CD8-positive, alpha-beta memory T cell (primary cell): ENCODE measurements around the gene KRT16. TPM values are rescaled to one million over a fixed set of nuclear protein-coding genes. Genes with fewer than 3 reads are reported as not detected.
"Not testable (repeated sequence)": the region's sequence is repeated elsewhere in the genome, so short reads cannot be mapped to it uniquely, and the experiment has no call there.

Source experiments
- CTCF ChIA-PET: fragments of 350-600 bp; sonication (Branson Sonifier 250); formaldehyde crosslinking; loops from one replicate; lab custom pipeline; 2021; ENCODE audit warnings: antibody characterized with exemption; lab: Charles Lee
- POLR2A ChIA-PET: fragments of 350-600 bp; sonication (Branson Sonifier 250); formaldehyde crosslinking; loops from one replicate; lab custom pipeline; 2021; ENCODE audit warnings: antibody characterized with exemption; lab: Charles Lee
- DNase-seq, 5 donors: peaks; one replicate each; pipeline versions ENCODE4 v3.0.0 to v3.0.0-alpha.2; 2020 to 2022; ENCODE audit warnings: mixed read lengths in 1 of 5
- H3K27ac ChIP-seq: one replicate; pipeline ENCODE4 v1.7.0; 2013; ENCODE audit warnings: low read depth, mild to moderate bottlenecking, low read length, moderate library complexity
- H3K27me3 ChIP-seq: 2 replicates; pipeline ENCODE4 v1.7.0; 2013; ENCODE audit warnings: low read length, mild to moderate bottlenecking; ENCODE audit not compliant: insufficient read depth, poor library complexity, severe bottlenecking
- H3K36me3 ChIP-seq: 2 replicates; pipeline ENCODE4 v1.7.0; 2013; ENCODE audit warnings: mild to moderate bottlenecking, low read length, moderate library complexity; ENCODE audit not compliant: insufficient read depth
- H3K4me1 ChIP-seq: 2 replicates; pipeline ENCODE4 v1.7.0; 2013; ENCODE audit warnings: mild to moderate bottlenecking, low read length, moderate library complexity; ENCODE audit not compliant: insufficient read depth
- H3K4me3 ChIP-seq: 2 replicates; pipeline ENCODE4 v1.7.0; 2013; ENCODE audit warnings: mild to moderate bottlenecking, low read length
- H3K9me3 ChIP-seq: 2 replicates; pipeline ENCODE4 v1.7.0; 2013; ENCODE audit warnings: mild to moderate bottlenecking, low read length
- H3K27ac Mint-ChIP-seq, 8 donors: one replicate each; pipeline ENCODE4 v1.8.0; 2020 to 2021; ENCODE audit warnings: mixed read lengths in 8 of 8, mild to moderate bottlenecking in 6 of 8, inconsistent platforms in 3 of 8, moderate library complexity in 3 of 8
- H3K27me3 Mint-ChIP-seq, 2 donors: one replicate each; pipeline ENCODE4 v1.8.0; 2020 to 2021; ENCODE audit warnings: mixed read lengths in 2 of 2, mild to moderate bottlenecking in 1 of 2, moderate library complexity in 1 of 2
- H3K36me3 Mint-ChIP-seq, 3 donors: one replicate each; pipeline ENCODE4 v1.8.0; 2020 to 2021; ENCODE audit warnings: mixed read lengths in 3 of 3, inconsistent platforms in 1 of 3, mild to moderate bottlenecking in 1 of 3
- H3K4me1 Mint-ChIP-seq, 3 donors: one replicate each; pipeline ENCODE4 v1.8.0; 2020 to 2021; ENCODE audit warnings: mixed read lengths in 3 of 3, inconsistent platforms in 1 of 3, mild to moderate bottlenecking in 1 of 3
- H3K4me3 Mint-ChIP-seq, 7 donors: one replicate each; pipeline ENCODE4 v1.8.0; 2020 to 2021; ENCODE audit warnings: mixed read lengths in 7 of 7, mild to moderate bottlenecking in 6 of 7, moderate library complexity in 4 of 7, inconsistent platforms in 2 of 7
- H3K9me3 Mint-ChIP-seq, 5 donors: one replicate each; pipeline ENCODE4 v1.8.0; 2020 to 2022; ENCODE audit warnings: mixed read lengths in 5 of 5, mild to moderate bottlenecking in 3 of 5, moderate library complexity in 2 of 5, inconsistent platforms in 1 of 5
- polyA plus RNA-seq: library from polyadenylated mRNA; unstranded; fragments of 300-500 nt; fragmentation: Illumina TruSeq; gene quantifications from one replicate; pipeline ENCODE4 v1.2.3, GENCODE V29; 2021
- total RNA-seq, 2 experiments: library from RNA; stranded (reverse); gene quantifications; one replicate each; pipeline ENCODE4 v1.2.3, GENCODE V29; 2021

KRT16 gene
- total and polyA plus RNA-seq, 3 experiments from 2014 or later: not detected

DNA sequence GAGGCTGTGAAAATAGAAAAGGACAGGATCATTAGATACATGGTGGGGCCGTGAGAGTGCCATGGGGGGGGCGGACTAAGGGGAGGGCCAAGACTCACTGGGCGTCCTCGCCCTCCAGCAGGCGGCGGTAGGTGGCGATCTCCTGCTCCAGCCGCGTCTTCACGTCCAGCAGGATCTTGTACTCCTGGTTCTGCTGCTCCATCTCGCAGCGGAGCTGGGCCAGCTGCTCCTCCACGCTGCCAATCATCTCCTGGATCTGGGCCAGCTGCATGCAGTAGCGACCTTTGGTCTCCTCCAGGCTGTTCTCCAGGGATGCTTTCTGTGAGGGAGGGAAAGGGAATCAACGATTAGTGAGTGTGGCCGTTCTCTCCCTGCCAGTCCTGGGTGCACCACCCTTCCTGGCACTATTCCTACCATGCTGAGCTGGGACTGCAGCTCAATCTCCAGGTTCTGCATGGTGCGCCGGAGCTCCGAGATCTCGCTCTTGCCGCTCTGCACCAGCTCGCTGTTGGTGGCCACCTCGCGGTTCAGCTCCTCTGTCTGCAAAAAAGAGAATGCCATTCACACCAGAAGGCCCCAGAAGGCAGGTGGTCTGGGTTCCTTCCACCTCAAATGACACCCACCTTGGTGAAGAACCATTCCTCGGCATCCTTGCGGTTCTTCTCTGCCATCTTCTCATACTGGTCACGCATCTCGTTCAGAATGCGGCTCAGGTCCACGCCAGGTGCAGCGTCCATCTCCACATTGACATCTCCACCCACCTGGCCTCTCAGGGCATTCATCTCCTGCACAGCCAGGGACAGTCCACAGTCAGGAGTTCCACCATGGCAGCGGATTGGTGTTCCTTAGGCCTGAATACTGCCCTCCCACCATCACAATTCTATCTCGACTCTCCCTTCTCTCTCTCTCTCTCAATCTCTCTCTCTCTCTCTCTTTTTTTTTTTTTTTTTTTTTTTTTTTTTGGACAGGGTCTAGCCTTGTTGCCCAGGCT, 29.1 kb downstream of the KRT16 start:
- POLR2A ChIA-PET: no interaction called here
- Mint-ChIP-seq H3K4me3 (no peak overlapping the region), H3K4me1 (peaks cover 0 to 5% (median 0%) of the 10 kb centered on the region in 3 donors), H3K36me3 (no peaks in the 10 kb centered on the region), H3K9me3 (no peaks in the 10 kb centered on the region), H3K27me3 (peaks cover 22 to 54% of the 10 kb centered on the region in 2 donors), H3K27ac (no peak overlapping the region)
- no peaks in the 10 kb centered on the region for H3K36me3 ChIP-seq
- peaks cover 2% of the 10 kb centered on the region for H3K27me3 ChIP-seq
- CTCF ChIA-PET: interaction anchor here (0.8 to 1.4 kb wide), 2 partner anchors 34 to 80 kb away, joined by 3 read pairs; no protein-coding TSS in a partner anchor
- no peak overlapping the region for H3K27ac ChIP-seq
- H3K9me3 ChIP-seq: no peaks in the 10 kb centered on the region
- H3K4me3 ChIP-seq: no peak overlapping the region
- no peak for DNase-seq
- no peaks in the 10 kb centered on the region for H3K4me1 ChIP-seq

GRCh38 chr17:41582061-41582968, 30.3 kb downstream of the KRT16 start:
- CTCF ChIA-PET, H3K9me3 ChIP-seq, H3K4me3 ChIP-seq, H3K4me1 Mint-ChIP-seq, H3K27ac ChIP-seq, H3K4me3 Mint-ChIP-seq, POLR2A ChIA-PET, H3K4me1 ChIP-seq, H3K27me3 ChIP-seq, H3K36me3 Mint-ChIP-seq, H3K27ac Mint-ChIP-seq, DNase-seq, H3K36me3 ChIP-seq, H3K9me3 Mint-ChIP-seq: not testable (repeated sequence)
- peaks cover 26 to 60% of the 10 kb centered on the region in 2 donors for H3K27me3 Mint-ChIP-seq

DNA sequence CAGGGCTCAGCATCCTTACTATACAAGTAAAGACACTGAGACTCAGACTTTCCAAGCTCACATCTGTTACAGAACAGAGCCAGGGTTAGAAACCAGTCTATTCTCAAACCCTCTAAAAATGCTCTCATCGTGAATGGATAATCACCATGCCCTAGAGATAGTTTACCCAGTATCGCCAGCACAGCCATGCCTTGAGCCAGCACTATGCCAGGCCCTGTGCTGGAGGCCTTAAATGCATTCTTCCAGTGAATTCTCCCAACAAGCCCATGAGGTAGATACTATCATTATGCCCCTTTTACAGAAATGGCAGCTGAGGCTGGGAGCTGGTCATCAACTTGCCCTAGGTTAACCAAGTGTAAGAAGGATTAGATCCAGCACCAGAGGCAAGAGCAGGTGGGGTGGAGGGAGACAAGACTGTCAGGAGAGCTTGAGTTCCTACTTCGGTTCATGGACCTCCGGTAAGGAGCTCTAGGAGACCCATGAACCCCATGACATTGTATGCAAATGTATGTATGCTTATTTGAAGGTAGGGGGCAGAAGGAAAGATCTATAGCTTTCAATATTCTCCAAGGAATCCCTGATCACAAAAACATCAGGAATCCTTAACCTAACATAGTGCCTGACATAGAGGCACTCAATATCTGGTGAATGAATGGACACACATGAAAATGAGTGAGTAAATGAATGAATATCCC, 31.1 kb downstream of the KRT16 start:
- Histone ChIP-seq H3K4me3 (no peak overlapping the region), H3K4me1 (no peaks in the 10 kb centered on the region), H3K9me3 (no peaks in the 10 kb centered on the region), H3K27ac (no peak overlapping the region), H3K27me3 (peaks cover 6% of the 10 kb centered on the region), H3K36me3 (no peaks in the 10 kb centered on the region)
- no peak overlapping the region for H3K4me3 Mint-ChIP-seq
- H3K36me3 Mint-ChIP-seq: no peaks in the 10 kb centered on the region
- peaks cover 0 to 5% (median 0%) of the 10 kb centered on the region in 3 donors for H3K4me1 Mint-ChIP-seq
- peaks cover 24 to 64% of the 10 kb centered on the region in 2 donors for H3K27me3 Mint-ChIP-seq
- CTCF ChIA-PET: interaction anchor here (0.6 kb wide), 1 partner anchor 68 kb away, joined by 3 read pairs; no protein-coding TSS in a partner anchor
- no peaks in the 10 kb centered on the region for H3K9me3 Mint-ChIP-seq
- no peak overlapping the region for H3K27ac Mint-ChIP-seq
- no peak for DNase-seq
- POLR2A ChIA-PET: no interaction called here

GRCh38 chr17:41580687-41581365, 31.7 kb downstream of the KRT16 start:
- no peak overlapping the region for H3K4me3 ChIP-seq
- no peak overlapping the region for H3K27ac Mint-ChIP-seq
- POLR2A ChIA-PET: no interaction called here

GRCh38 chr17:41580244-41580575, 32.4 kb downstream of the KRT16 start:
- CTCF ChIA-PET: interaction anchor here (0.9 to 1.3 kb wide), 2 partner anchors 11 to 68 kb away, joined by 3 to 4 read pairs; no protein-coding TSS in a partner anchor
- Mint-ChIP-seq H3K36me3 (no peaks in the 10 kb centered on the region), H3K9me3 (no peaks in the 10 kb centered on the region), H3K4me1 (peaks cover 0 to 5% (median 0%) of the 10 kb centered on the region in 3 donors), H3K4me3 (no peak overlapping the region), H3K27ac (no peak overlapping the region), H3K27me3 (peaks cover 25 to 73% of the 10 kb centered on the region in 2 donors)
- H3K27me3 ChIP-seq: peaks cover 6% of the 10 kb centered on the region
- DNase-seq: no peak
- H3K4me1 ChIP-seq: no peaks in the 10 kb centered on the region
- H3K27ac ChIP-seq: no peak overlapping the region
- H3K4me3 ChIP-seq: no peak overlapping the region
- H3K36me3 ChIP-seq: no peaks in the 10 kb centered on the region
- H3K9me3 ChIP-seq: no peaks in the 10 kb centered on the region
- POLR2A ChIA-PET: no interaction called here

More at GRCh38 chr17:41580687-41581365, 31.7 kb downstream of the KRT16 start:
- H3K27ac ChIP-seq: no peak overlapping the region
- H3K36me3 ChIP-seq: no peaks in the 10 kb centered on the region
- no peak overlapping the region for H3K4me3 Mint-ChIP-seq
- CTCF ChIA-PET: interaction anchor here (0.6 kb wide), 1 partner anchor 68 kb away, joined by 3 read pairs; no protein-coding TSS in a partner anchor
- H3K4me1 Mint-ChIP-seq: peaks cover 0 to 5% (median 0%) of the 10 kb centered on the region in 3 donors
- H3K9me3 Mint-ChIP-seq: no peaks in the 10 kb centered on the region
- H3K4me1 ChIP-seq: no peaks in the 10 kb centered on the region
- no peaks in the 10 kb centered on the region for H3K36me3 Mint-ChIP-seq
- DNase-seq: no peak
- H3K27me3 Mint-ChIP-seq: peaks cover 26 to 70% of the 10 kb centered on the region in 2 donors
- peaks cover 6% of the 10 kb centered on the region for H3K27me3 ChIP-seq
- H3K9me3 ChIP-seq: no peaks in the 10 kb centered on the region

DNA sequence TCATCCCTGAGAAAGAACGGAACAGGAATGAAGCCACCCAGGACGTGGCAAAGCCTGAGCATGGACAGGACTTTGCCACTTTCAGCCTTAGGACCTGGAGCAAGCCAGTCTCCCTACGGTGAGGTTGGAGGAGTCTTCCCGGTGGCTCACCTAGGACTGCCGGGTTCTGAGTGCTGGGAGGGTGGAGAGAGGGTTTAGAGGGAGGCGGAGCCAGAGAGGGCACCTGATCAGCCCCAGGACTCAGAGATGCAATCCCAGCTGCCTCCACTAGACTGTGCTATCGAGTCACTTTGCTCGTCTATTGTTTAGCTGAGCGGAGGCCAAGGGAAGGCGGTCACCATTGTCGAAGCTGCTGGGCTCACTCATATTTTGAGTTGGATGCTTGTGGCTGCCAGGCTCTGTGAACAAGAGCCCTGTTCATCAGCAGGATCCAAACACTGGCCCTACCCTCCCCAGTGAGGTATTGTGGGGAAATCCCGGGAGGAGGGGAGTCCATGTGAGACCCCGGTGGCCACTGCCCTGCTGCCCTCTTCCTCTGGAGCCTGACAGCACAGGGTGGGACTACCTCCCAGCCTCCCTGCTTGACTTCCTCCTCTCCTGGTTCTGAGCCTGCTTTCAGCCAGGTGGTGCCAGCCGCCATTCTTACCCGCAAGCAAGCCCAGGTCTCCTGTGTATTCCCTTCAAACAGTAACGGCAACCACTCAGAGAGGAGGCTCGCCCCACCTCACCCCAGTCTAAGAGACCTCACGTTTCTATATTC, 32.9 kb downstream of the KRT16 start:
- CTCF ChIA-PET: interaction anchor here (0.9 to 1.3 kb wide), 2 partner anchors 10 to 69 kb away, joined by 3 to 4 read pairs; no protein-coding TSS in a partner anchor
- Mint-ChIP-seq H3K4me3 (no peak overlapping the region), H3K9me3 (no peaks in the 10 kb centered on the region), H3K27me3 (peaks cover 24 to 78% of the 10 kb centered on the region in 2 donors), H3K4me1 (peaks cover 0 to 5% (median 0%) of the 10 kb centered on the region in 3 donors), H3K36me3 (no peaks in the 10 kb centered on the region), H3K27ac (no peak overlapping the region)
- POLR2A ChIA-PET: interaction anchor here (0.6 to 0.7 kb wide), 2 partner anchors 29 to 887 kb away, joined by 3 read pairs; no protein-coding TSS in a partner anchor
- Histone ChIP-seq H3K9me3 (no peaks in the 10 kb centered on the region), H3K4me3 (no peak overlapping the region), H3K27me3 (peaks cover 6% of the 10 kb centered on the region), H3K4me1 (no peaks in the 10 kb centered on the region), H3K36me3 (no peaks in the 10 kb centered on the region), H3K27ac (no peak overlapping the region)
- DNase-seq: peak; percentile 29 to 57 (median 34)
